ENCODE data around the gene XRCC4. TPM values are rescaled to one million over a fixed set of nuclear protein-coding genes. Genes with fewer than 3 reads are reported as not detected.
A peak's percentile ranks its signal among the peaks of the same experiment; 100 is the strongest.

XRCC4 gene
- total and polyA plus RNA-seq, 2 of the 13 experiments (the other 11 are each of a cell fraction or from before 2014, with no cell fraction given), result 2.8 to 12.6 TPM

GRCh38 chr5:83085106-83085505, 7.8 kb downstream of the XRCC4 start (continued):
- TF ChIP-seq AKNA (CRISPR knock-in tag; IDR thresholded peaks at IDR 0.05; ENCODE audit: borderline replicate concordance) (no peak), ZSCAN21 (CRISPR knock-in tag; IDR thresholded peaks at IDR 0.05; ENCODE audit: borderline replicate concordance) (no peak), NCOA1 (CRISPR knock-in tag; IDR thresholded peaks at IDR 0.05) (no peak), ZKSCAN1 (IDR thresholded peaks at IDR 0.05; ENCODE audit: low read length) (no peak), ZNF558 (CRISPR knock-in tag; IDR thresholded peaks at IDR 0.05; ENCODE audit: borderline replicate concordance) (no peak), HNF1A (IDR thresholded peaks at IDR 0.05; ENCODE audit: low read depth) (peak; percentile 50; the same call in 1 of the 2 replicates), HNF1A (CRISPR knock-in tag; IDR thresholded peaks at IDR 0.05; ENCODE audit: borderline replicate concordance) (peak; percentile 67; the same call in 1 of the 2 replicates), SALL2 (CRISPR knock-in tag; IDR thresholded peaks at IDR 0.05) (no peak), ZNF12 (CRISPR knock-in tag; IDR thresholded peaks at IDR 0.05) (no peak; the same call in 1 of the 2 replicates), SSRP1 (CRISPR knock-in tag; IDR thresholded peaks at IDR 0.05) (no peak), ZNF770 (CRISPR knock-in tag; IDR thresholded peaks at IDR 0.05) (no peak), ZNF703 (CRISPR knock-in tag; IDR thresholded peaks at IDR 0.05; ENCODE audit: borderline replicate concordance) (no peak), CC2D1A (CRISPR knock-in tag; IDR thresholded peaks at IDR 0.05) (no peak), TCF7L2 (IDR thresholded peaks at IDR 0.05; ENCODE audit: low read depth, low read length) (no peak), EEA1 (CRISPR knock-in tag; IDR thresholded peaks at IDR 0.05; ENCODE audit: borderline replicate concordance) (no peak), MBNL3 (CRISPR knock-in tag; conservative IDR thresholded peaks at IDR 0.05) (no peak), ZNF496 (CRISPR knock-in tag; IDR thresholded peaks at IDR 0.05; ENCODE audit: insufficient replicate concordance) (no peak), ZNF562 (CRISPR knock-in tag; IDR thresholded peaks at IDR 0.05; ENCODE audit: borderline replicate concordance) (no peak), RBFOX2 (IDR thresholded peaks at IDR 0.05; ENCODE audit: low read depth, low read length) (no peak), SRY (CRISPR knock-in tag; IDR thresholded peaks at IDR 0.05) (no peak)
